GM23338 (cell line): ENCODE measurements around the gene PCNX1. TPM values are rescaled to one million over a fixed set of nuclear protein-coding genes. Genes with fewer than 3 reads are reported as not detected.

ENCODE experiments used
- ATAC-seq: fragments of 200-7000 bp; cut with Tn5 transposase; 3 replicates; pipeline ENCODE4 v1.9.1; 2020
- DNase-seq: peaks from one replicate; pipeline ENCODE4 v3.0.0-alpha.2; 2015; ENCODE audit warnings: low spot score
- H2AFZ ChIP-seq: fragments of 200-600 bp; sonication (generic); 2 replicates; pipeline ENCODE4 v1.8.0; 2016; ENCODE audit warnings: antibody characterized with exemption, mild to moderate bottlenecking, moderate library complexity
- H3F3A ChIP-seq: fragments of 200-600 bp; sonication (generic); replicated peaks from 2 replicates; pipeline ENCODE4 v1.8.0; 2017; ENCODE audit warnings: antibody characterized with exemption, mixed run types, low read depth
- H3K27ac ChIP-seq: fragments of 200-600 bp; sonication (generic); 2 replicates; pipeline ENCODE4 v1.6.1; 2016; ENCODE audit warnings: low read depth
- H3K27me3 ChIP-seq: fragments of 200-600 bp; sonication (generic); 2 replicates; pipeline ENCODE4 v1.8.0; 2016; ENCODE audit warnings: mild to moderate bottlenecking, mixed run types, moderate library complexity; ENCODE audit not compliant: insufficient read depth
- H3K36me3 ChIP-seq: fragments of 200-600 bp; sonication (generic); 2 replicates; pipeline ENCODE4 v1.8.0; 2016; ENCODE audit warnings: mild to moderate bottlenecking; ENCODE audit not compliant: insufficient read depth
- H3K4me1 ChIP-seq: fragments of 200-600 bp; sonication (generic); 2 replicates; pipeline ENCODE4 v1.8.0; 2016; ENCODE audit warnings: mild to moderate bottlenecking, moderate library complexity; ENCODE audit not compliant: insufficient read depth
- H3K4me2 ChIP-seq: fragments of 200-600 bp; sonication (generic); 2 replicates; pipeline ENCODE4 v1.7.1; 2017; ENCODE audit warnings: mixed run types
- H3K4me3 ChIP-seq: fragments of 200-600 bp; sonication (generic); 2 replicates; pipeline ENCODE4 v1.6.1; 2016; ENCODE audit warnings: mixed run types
- H3K79me2 ChIP-seq: fragments of 200-600 bp; sonication (generic); replicated peaks from 2 replicates; pipeline ENCODE4 v1.8.0; 2017; ENCODE audit warnings: mild to moderate bottlenecking; ENCODE audit not compliant: insufficient read depth
- H3K9me2 ChIP-seq: fragments of 200-600 bp; sonication (generic); 2 replicates; pipeline ENCODE4 v1.8.0; 2017; ENCODE audit not compliant: insufficient read depth
- H4K20me1 ChIP-seq: fragments of 200-600 bp; sonication (generic); replicated peaks from 2 replicates; pipeline ENCODE4 v1.8.0; 2017; ENCODE audit warnings: mild to moderate bottlenecking; ENCODE audit not compliant: insufficient read depth
- H3K27ac Mint-ChIP-seq: 2 replicates; pipeline ENCODE4 v1.8.0; 2020; ENCODE audit warnings: inconsistent platforms, mild to moderate bottlenecking, moderate library complexity, mixed read lengths
- H3K27me3 Mint-ChIP-seq: 3 replicates; pipeline ENCODE4 v1.8.0; 2022; ENCODE audit warnings: low read depth, mild to moderate bottlenecking, moderate library complexity, mixed read lengths, inconsistent platforms; ENCODE audit not compliant: insufficient read depth, poor library complexity
- H3K36me3 Mint-ChIP-seq: 3 replicates; pipeline ENCODE4 v1.8.0; 2021; ENCODE audit warnings: low read depth, mild to moderate bottlenecking, inconsistent platforms, moderate library complexity, mixed read lengths
- H3K4me1 Mint-ChIP-seq: 3 replicates; pipeline ENCODE4 v1.8.0; 2020; ENCODE audit warnings: mild to moderate bottlenecking, inconsistent platforms, mixed read lengths
- H3K4me3 Mint-ChIP-seq: 3 replicates; pipeline ENCODE4 v1.8.0; 2021; ENCODE audit warnings: moderate library complexity, mild to moderate bottlenecking, inconsistent platforms, mixed read lengths
- H3K9me3 Mint-ChIP-seq: 3 replicates; pipeline ENCODE4 v1.8.0; 2020; ENCODE audit warnings: moderate library complexity, mild to moderate bottlenecking, inconsistent platforms, mixed read lengths
- CREB1 ChIP-seq: fragments of 250-450 bp; sonication (Bioruptor Pico); IDR thresholded peaks from 2 replicates; pipeline ENCODE4 v1.5.0; 2020; ENCODE audit warnings: low read depth, mild to moderate bottlenecking, moderate library complexity
- EZH2 ChIP-seq: fragments of 200-600 bp; sonication (generic); IDR thresholded peaks from one replicate; pipeline ENCODE4 v1.8.0; 2017; ENCODE audit warnings: antibody characterized with exemption, mild to moderate bottlenecking, low read depth; ENCODE audit not compliant: unreplicated experiment
- POLR2AphosphoS5 ChIP-seq: IDR thresholded peaks from 2 replicates; pipeline ENCODE4 v1.6.1; 2016; ENCODE audit warnings: antibody characterized with exemption, low read depth
- ZNF114 ChIP-seq: fragments of 250-450 bp; sonication (Bioruptor Pico); IDR thresholded peaks from 2 replicates; pipeline ENCODE4 v1.5.0; 2020; ENCODE audit warnings: mild to moderate bottlenecking, moderate library complexity
- ZNF331 ChIP-seq: fragments of 250-450 bp; sonication (Bioruptor Pico); IDR thresholded peaks from 2 replicates; pipeline ENCODE4 v1.5.0; 2020; ENCODE audit warnings: low read depth, mild to moderate bottlenecking, moderate library complexity
- polyA plus RNA-seq: library from polyadenylated mRNA; unstranded; fragments of >200 nt; fragmentation: Nextera tagmentation; extraction: Ambion mirVana; gene quantifications from 2 replicates; pipeline ENCODE4 v1.2.1, GENCODE V29; 2016
- total RNA-seq: library from RNA; depleted of rRNA; stranded (reverse); fragments of >200 nt; shearing (Covaris generic); gene quantifications from 2 replicates; pipeline ENCODE4 v1.2.3, GENCODE V29; 2014
- TF ChIP-seq, protein P1 (sequence below): fragments of 250-450 bp; sonication (Bioruptor Pico); IDR thresholded peaks from 2 replicates; pipeline ENCODE4 v1.5.0; 2020; ENCODE audit warnings: mild to moderate bottlenecking, moderate library complexity

The PCNX1 gene
- total and polyA plus RNA-seq, 2 experiments from 2014 or later: 19.4 to 53.1 TPM

DNA sequence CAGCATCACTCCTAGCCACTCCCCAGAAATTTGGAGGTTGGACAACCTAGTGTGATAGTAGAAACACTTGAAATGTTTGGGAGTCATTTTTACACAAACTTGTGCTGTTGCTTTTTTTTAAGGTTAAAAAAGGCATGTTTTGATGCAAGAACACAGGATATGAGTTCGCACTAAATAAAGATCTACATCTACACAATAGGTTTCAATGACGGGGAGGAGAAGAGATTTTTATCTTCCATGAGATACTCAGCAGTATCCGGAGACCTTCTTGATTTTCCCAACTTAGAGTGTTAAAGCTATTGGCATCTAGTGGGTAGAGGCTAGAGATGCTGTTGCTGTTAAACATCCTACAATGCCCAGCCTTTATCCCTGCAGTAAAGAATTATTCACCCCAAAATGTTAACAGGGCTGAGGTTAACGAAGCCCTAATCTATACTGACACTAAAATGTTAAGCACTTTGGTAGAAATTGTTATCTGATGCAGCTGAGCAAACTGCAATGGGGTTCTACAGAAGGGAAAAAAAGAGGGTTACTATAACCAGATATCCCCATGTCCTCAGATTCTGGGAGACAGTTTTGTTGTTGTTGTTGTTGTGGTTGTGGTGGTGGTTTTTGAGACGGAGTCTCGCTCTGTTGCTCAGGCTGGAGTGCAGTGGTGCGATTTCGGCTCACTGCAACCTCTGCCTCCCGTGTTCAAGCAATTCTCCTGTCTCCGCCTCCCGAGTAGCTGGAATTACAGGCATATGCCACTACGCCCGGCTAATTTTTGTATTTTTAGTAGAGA, 14.0 kb upstream of the PCNX1 start:
- no peak overlapping the region for H3K4me2 ChIP-seq
- Mint-ChIP-seq H3K4me3 (no peak overlapping the region), H3K27ac (no peak overlapping the region), H3K9me3 (no peaks in the 10 kb centered on the region), H3K4me1 (peaks cover 6% of the 10 kb centered on the region; the same call in 2 of the 3 replicates), H3K36me3 (no peaks in the 10 kb centered on the region), H3K27me3 (peaks cover 6% of the 10 kb centered on the region)
- DNase-seq: no peak
- no peak for ATAC-seq
- H4K20me1 ChIP-seq: no peaks in the 10 kb centered on the region
- H3K4me3 ChIP-seq: no peak overlapping the region
- no peaks in the 10 kb centered on the region for H3K36me3 ChIP-seq
- H3K27me3 ChIP-seq: no peaks in the 10 kb centered on the region
- peak overlapping the region; percentile 67; the same call in 1 of the 2 replicates for H2AFZ ChIP-seq
- H3K4me1 ChIP-seq: no peaks in the 10 kb centered on the region
- H3F3A ChIP-seq: no peaks in the 10 kb centered on the region
- H3K27ac ChIP-seq: no peak overlapping the region
- TF ChIP-seq EZH2 (no peak), POLR2AphosphoS5 (no peak), ZNF331 (CRISPR knock-in tag) (no peak)
- no peaks in the 10 kb centered on the region for H3K79me2 ChIP-seq
- no peaks in the 10 kb centered on the region for H3K9me2 ChIP-seq

DNA sequence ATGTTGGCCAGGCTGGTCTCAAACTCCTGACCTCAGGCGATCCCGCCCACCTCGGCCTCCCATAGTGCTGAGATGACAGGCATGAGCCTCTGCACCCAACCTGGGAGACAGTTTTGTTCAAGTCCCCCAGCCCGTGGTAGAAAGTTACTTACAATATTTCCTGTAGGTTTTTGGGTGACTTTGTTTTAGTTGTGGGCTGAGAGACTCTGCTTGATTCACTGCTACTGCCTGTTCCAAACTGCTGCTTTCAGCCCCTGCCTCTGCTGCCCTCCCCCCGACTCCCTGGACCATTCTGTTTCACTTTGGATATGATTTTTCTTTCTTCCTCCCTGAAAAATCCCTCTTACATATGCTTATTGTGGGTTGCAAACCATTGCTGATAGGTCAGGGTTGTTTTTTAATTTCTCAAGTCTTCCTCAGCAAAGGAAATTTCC, 13.4 kb upstream of the PCNX1 start:
- no peaks in the 10 kb centered on the region for H4K20me1 ChIP-seq
- H3K79me2 ChIP-seq: no peaks in the 10 kb centered on the region
- peaks cover 6% of the 10 kb centered on the region for H3K27me3 Mint-ChIP-seq
- no peak overlapping the region for H3K27ac Mint-ChIP-seq
- no peaks in the 10 kb centered on the region for H3K36me3 Mint-ChIP-seq
- no peak overlapping the region for H3K4me3 Mint-ChIP-seq
- ATAC-seq: no peak
- TF ChIP-seq ZNF331 (CRISPR knock-in tag): no peak
- no peak for TF ChIP-seq POLR2AphosphoS5
- H3K4me1 Mint-ChIP-seq: peaks cover 10% of the 10 kb centered on the region; the same call in 2 of the 3 replicates
- H3K4me1 ChIP-seq: no peaks in the 10 kb centered on the region
- no peaks in the 10 kb centered on the region for H3K27me3 ChIP-seq
- H2AFZ ChIP-seq: peak overlapping the region; percentile 33; the same call in 1 of the 2 replicates
- no peaks in the 10 kb centered on the region for H3F3A ChIP-seq
- H3K27ac ChIP-seq: no peak overlapping the region
- no peaks in the 10 kb centered on the region for H3K36me3 ChIP-seq
- H3K4me3 ChIP-seq: no peak overlapping the region
- H3K9me3 Mint-ChIP-seq: no peaks in the 10 kb centered on the region
- H3K4me2 ChIP-seq: no peak overlapping the region
- no peak for DNase-seq
- no peaks in the 10 kb centered on the region for H3K9me2 ChIP-seq

DNA sequence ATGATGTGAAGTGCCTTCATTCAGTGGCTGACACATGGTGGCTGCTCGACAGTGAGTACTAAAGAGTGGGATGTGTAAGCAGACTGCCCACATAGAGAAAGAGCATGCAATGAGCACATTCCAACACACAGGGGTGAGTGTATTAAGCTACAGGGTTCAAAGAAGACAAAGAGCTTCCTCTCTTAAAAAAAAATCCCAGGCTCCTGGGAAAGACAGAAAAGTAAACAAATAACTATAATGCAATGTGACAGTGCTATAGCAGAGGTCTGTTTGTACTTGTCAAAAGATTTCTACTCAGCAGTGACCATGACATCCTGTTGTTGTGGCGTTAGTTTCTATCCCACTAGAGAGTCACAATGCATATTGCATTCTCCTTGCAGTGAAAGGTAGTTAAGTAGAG, 12.4 kb upstream of the PCNX1 start:
- H3F3A ChIP-seq: no peaks in the 10 kb centered on the region
- Mint-ChIP-seq H3K9me3 (no peaks in the 10 kb centered on the region), H3K36me3 (no peaks in the 10 kb centered on the region), H3K4me1 (peaks cover 10% of the 10 kb centered on the region; the same call in 2 of the 3 replicates), H3K4me3 (no peak overlapping the region), H3K27me3 (peaks cover 6% of the 10 kb centered on the region), H3K27ac (no peak overlapping the region)
- H3K4me3 ChIP-seq: no peak overlapping the region
- no peak for DNase-seq
- no peak overlapping the region for H2AFZ ChIP-seq
- H3K4me1 ChIP-seq: no peaks in the 10 kb centered on the region
- H3K27me3 ChIP-seq: no peaks in the 10 kb centered on the region
- no peaks in the 10 kb centered on the region for H3K9me2 ChIP-seq
- no peaks in the 10 kb centered on the region for H3K79me2 ChIP-seq
- H3K36me3 ChIP-seq: no peaks in the 10 kb centered on the region
- H3K4me2 ChIP-seq: no peak overlapping the region
- peak; percentile 65; the same call in 2 of the 3 replicates for ATAC-seq
- H3K27ac ChIP-seq: no peak overlapping the region
- H4K20me1 ChIP-seq: no peaks in the 10 kb centered on the region
- no peak for TF ChIP-seq CREB1 (CRISPR knock-in tag)
- no peak for TF ChIP-seq POLR2AphosphoS5
- TF ChIP-seq ZNF114 (CRISPR knock-in tag): no peak
- TF ChIP-seq, protein P1, sequence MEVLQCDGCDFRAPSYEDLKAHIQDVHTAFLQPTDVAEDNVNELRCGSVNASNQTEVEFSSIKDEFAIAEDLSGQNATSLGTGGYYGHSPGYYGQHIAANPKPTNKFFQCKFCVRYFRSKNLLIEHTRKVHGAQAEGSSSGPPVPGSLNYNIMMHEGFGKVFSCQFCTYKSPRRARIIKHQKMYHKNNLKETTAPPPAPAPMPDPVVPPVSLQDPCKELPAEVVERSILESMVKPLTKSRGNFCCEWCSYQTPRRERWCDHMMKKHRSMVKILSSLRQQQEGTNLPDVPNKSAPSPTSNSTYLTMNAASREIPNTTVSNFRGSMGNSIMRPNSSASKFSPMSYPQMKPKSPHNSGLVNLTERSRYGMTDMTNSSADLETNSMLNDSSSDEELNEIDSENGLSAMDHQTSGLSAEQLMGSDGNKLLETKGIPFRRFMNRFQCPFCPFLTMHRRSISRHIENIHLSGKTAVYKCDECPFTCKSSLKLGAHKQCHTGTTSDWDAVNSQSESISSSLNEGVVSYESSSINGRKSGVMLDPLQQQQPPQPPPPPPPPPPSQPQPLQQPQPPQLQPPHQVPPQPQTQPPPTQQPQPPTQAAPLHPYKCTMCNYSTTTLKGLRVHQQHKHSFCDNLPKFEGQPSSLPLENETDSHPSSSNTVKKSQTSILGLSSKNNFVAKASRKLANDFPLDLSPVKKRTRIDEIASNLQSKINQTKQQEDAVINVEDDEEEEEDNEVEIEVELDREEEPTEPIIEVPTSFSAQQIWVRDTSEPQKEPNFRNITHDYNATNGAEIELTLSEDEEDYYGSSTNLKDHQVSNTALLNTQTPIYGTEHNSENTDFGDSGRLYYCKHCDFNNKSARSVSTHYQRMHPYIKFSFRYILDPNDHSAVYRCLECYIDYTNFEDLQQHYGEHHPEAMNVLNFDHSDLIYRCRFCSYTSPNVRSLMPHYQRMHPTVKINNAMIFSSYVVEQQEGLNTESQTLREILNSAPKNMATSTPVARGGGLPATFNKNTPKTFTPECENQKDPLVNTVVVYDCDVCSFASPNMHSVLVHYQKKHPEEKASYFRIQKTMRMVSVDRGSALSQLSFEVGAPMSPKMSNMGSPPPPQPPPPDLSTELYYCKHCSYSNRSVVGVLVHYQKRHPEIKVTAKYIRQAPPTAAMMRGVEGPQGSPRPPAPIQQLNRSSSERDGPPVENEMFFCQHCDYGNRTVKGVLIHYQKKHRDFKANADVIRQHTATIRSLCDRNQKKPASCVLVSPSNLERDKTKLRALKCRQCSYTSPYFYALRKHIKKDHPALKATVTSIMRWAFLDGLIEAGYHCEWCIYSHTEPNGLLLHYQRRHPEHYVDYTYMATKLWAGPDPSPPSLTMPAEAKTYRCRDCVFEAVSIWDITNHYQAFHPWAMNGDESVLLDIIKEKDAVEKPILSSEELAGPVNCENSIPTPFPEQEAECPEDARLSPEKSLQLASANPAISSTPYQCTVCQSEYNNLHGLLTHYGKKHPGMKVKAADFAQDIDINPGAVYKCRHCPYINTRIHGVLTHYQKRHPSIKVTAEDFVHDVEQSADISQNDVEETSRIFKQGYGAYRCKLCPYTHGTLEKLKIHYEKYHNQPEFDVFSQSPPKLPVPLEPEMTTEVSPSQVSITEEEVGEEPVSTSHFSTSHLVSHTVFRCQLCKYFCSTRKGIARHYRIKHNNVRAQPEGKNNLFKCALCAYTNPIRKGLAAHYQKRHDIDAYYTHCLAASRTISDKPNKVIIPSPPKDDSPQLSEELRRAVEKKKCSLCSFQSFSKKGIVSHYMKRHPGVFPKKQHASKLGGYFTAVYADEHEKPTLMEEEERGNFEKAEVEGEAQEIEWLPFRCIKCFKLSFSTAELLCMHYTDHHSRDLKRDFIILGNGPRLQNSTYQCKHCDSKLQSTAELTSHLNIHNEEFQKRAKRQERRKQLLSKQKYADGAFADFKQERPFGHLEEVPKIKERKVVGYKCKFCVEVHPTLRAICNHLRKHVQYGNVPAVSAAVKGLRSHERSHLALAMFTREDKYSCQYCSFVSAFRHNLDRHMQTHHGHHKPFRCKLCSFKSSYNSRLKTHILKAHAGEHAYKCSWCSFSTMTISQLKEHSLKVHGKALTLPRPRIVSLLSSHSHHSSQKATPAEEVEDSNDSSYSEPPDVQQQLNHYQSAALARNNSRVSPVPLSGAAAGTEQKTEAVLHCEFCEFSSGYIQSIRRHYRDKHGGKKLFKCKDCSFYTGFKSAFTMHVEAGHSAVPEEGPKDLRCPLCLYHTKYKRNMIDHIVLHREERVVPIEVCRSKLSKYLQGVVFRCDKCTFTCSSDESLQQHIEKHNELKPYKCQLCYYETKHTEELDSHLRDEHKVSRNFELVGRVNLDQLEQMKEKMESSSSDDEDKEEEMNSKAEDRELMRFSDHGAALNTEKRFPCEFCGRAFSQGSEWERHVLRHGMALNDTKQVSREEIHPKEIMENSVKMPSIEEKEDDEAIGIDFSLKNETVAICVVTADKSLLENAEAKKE (CRISPR knock-in tag): no peak
- no peak for TF ChIP-seq ZNF331 (CRISPR knock-in tag)
